T-helper 1 cell treated with Interleukin-12 subunit alpha and Interleukin-12 subunit beta and Interleukin-4 antibody, amounts not matched to agents 30 μg/mL and 1 μg/mL, for 36 hours (primary cell): ENCODE data around the gene AKAP10.

ENCODE experiments used
- H3K27ac Mint-ChIP-seq: one replicate; pipeline ENCODE4 v1.8.0; 2021; ENCODE audit warnings: mild to moderate bottlenecking, mixed read lengths
- H3K27me3 Mint-ChIP-seq: one replicate; pipeline ENCODE4 v1.8.0; 2021; ENCODE audit warnings: low read depth, mixed read lengths
- H3K36me3 Mint-ChIP-seq: one replicate; pipeline ENCODE4 v1.8.0; 2021; ENCODE audit warnings: low read depth, mixed read lengths
- H3K4me1 Mint-ChIP-seq: one replicate; pipeline ENCODE4 v1.8.0; 2021; ENCODE audit warnings: low read depth, mixed read lengths
- H3K4me3 Mint-ChIP-seq: one replicate; pipeline ENCODE4 v1.8.0; 2021; ENCODE audit warnings: mild to moderate bottlenecking, moderate library complexity, mixed read lengths
- H3K9me3 Mint-ChIP-seq: one replicate; pipeline ENCODE4 v1.8.0; 2021; ENCODE audit warnings: mixed read lengths

Gene AKAP10

DNA sequence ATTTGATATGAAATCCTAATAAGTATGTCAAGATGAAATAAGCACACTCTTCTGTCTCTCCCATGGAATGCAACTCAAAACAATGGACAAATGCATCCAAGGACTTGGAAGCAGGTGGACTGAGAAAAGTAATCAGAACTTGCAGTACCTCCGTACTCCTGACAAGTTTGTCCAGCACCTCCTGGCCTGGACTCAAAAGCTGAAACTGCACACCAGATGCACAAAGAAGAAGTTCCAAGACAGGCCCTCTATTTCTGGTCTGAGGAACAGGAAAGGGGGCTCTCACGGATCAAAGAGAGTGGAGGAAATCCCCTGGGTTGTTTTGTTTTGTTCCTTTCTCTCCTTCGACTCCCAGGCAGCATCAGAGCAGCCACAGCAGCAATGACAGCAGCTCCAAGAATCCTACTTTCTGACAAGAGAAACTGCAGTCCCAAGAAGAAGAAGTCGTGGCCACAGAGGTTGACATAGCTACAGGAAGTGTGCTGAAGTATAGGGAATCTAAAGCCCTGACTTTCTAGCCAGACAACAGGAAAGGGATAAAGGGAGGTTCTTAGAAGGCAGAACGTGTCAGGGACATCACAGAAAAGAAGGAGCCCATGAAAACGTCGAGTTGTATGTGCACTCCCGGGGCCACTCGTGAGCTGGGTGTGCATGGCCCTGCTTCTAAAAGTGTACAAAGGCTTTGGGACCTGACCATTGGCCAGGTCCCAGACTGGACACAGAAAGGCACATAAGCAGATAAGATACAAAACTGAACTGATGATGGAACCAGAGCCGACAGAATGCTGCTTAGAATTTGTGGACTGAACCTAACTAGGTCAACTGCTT lies 29.3 kb downstream of the AKAP10 start:
- Mint-ChIP-seq H3K27ac (no peak overlapping the region), H3K27me3 (no peaks in the 10 kb centered on the region), H3K4me1 (peaks cover 28% of the 10 kb centered on the region), H3K4me3 (no peak overlapping the region), H3K9me3 (no peaks in the 10 kb centered on the region), H3K36me3 (peaks cover 23% of the 10 kb centered on the region)

DNA sequence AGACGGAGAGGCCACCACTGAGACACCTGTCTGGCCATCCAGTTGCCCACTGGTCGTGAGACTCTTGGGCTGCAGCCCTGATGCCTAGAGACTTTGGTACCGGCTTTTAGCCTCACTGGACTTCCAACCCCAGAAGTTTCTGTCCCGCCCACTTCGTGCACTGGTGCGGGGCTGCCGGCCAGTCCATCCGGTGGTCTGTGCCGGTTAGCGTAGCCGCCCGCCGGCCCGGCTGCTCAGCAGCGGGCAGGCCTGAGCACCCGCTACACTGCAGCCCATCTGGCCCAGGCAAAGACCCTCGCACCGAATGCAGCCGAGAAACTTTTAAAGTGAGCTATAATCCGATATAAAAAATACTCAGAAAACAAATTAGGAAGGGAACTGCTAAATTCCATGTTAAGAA lies 30.7 kb downstream of the AKAP10 start:
- Mint-ChIP-seq H3K4me3 (no peak overlapping the region), H3K4me1 (peaks cover 25% of the 10 kb centered on the region), H3K9me3 (no peaks in the 10 kb centered on the region), H3K36me3 (peaks cover 23% of the 10 kb centered on the region), H3K27ac (no peak overlapping the region), H3K27me3 (no peaks in the 10 kb centered on the region)

DNA sequence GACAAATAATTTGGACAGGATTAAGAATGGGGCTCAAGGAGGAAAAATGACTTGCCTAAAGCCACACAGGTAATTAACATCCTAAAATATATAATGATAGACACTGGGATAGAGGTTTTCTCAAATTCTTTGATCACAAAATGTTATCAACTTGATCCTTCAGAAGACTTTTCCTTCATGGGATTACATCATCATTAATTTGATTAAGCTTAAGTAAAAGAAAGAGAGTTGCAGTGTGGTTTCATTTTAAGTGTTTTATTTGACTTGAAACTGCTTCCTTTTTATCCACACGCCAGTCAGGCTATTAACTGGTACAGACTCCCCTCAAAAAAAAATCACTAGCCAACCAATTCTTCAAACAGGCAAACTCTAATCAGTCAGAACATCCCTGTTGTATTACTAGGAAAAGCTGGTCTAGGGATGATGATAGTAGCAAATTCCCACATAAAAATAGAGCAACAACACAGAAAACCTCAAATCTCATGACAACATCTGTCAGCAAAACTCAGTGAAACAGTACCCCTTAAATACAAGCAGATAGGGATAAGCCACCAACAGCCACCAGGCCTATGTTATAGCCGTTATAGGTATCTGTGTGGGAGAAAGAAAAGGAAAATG lies 32.5 kb downstream of the AKAP10 start:
- Mint-ChIP-seq H3K27me3 (no peaks in the 10 kb centered on the region), H3K4me1 (peaks cover 27% of the 10 kb centered on the region), H3K36me3 (peaks cover 27% of the 10 kb centered on the region), H3K4me3 (no peak overlapping the region), H3K9me3 (no peaks in the 10 kb centered on the region), H3K27ac (peak overlapping the region; percentile 22)

DNA sequence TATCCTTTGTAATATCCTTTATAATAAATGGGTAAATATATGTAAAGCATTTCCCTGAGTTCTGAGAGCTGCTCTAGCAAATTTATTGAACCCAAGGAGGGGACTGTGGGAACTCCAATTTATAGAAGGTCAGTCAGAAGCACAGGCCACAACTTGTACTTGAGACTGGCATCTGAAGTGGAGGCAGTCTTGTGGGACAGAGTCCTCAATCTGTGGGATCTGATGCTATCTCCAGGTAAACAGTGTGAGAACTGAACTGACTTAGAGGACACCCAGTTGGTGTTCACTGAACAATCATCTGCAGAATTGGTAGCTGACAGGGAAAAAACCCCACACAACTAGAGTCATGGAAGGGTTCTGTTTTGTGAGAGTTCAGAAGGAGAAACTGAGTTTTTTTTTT lies 34.0 kb downstream of the AKAP10 start:
- H3K36me3 Mint-ChIP-seq = peaks cover 33% of the 10 kb centered on the region
- no peaks in the 10 kb centered on the region for H3K27me3 Mint-ChIP-seq
- H3K27ac Mint-ChIP-seq = no peak overlapping the region
- no peaks in the 10 kb centered on the region for H3K9me3 Mint-ChIP-seq
- H3K4me1 Mint-ChIP-seq = peaks cover 20% of the 10 kb centered on the region
- H3K4me3 Mint-ChIP-seq = no peak overlapping the region

DNA sequence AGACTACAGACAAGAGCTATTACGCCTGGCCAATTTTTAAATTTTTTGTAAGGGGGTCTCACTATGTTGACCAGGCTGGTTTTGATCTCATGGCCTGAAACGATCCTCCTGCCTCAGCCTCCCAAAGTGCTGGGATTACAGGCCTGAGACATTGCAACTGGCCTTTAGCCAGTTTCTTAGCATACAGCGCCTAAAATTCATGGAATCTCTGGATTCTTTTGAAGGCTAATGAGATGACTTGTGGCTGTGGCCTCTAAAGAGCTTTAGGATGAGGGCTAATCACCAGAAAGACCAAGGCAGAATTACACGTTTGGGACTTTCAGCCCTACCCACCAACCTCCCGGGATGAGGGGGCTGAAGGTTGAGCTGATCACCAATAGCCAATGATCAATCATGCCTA lies 34.6 kb downstream of the AKAP10 start:
- H3K27ac Mint-ChIP-seq = peak overlapping the region; percentile 7
- H3K36me3 Mint-ChIP-seq = peaks cover 30% of the 10 kb centered on the region
- H3K9me3 Mint-ChIP-seq = no peaks in the 10 kb centered on the region
- H3K4me3 Mint-ChIP-seq = no peak overlapping the region
- no peaks in the 10 kb centered on the region for H3K27me3 Mint-ChIP-seq
- peaks cover 14% of the 10 kb centered on the region for H3K4me1 Mint-ChIP-seq

DNA sequence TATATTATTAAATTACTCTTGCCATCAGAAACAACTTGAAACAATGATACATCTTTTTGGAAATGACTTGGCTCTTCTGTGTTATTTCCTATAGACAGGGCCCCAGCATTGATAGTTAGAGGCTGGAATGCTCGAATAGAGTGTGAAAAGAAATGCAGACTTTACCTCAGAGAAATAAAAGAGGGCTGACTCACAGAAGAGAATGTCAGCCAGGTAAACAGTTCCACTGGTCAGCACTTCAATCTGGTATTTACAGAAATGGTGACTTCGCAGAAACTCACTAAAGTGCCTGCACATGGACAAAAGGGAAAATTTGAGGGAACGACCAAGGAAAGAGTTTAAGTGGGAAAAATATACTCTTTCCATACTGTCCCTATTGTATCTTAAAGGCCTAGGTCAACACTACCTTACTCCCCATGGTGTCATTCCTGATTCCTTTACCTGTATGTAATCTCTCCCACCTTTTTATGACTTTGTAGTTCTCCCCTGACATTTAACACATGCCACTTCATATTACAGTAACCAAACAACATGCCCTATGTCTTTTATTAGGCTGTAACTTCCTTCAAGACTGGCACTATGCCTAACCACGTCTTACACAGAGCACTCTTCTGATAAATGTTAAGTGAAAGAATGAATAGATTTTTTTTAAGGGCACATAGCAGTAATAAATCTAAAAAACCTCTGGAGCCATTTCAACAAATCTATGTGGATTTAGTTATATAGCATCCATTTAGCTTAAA lies 36.7 kb downstream of the AKAP10 start:
- peaks cover 10% of the 10 kb centered on the region for H3K4me1 Mint-ChIP-seq
- no peaks in the 10 kb centered on the region for H3K27me3 Mint-ChIP-seq
- H3K27ac Mint-ChIP-seq = no peak overlapping the region
- H3K9me3 Mint-ChIP-seq = no peaks in the 10 kb centered on the region
- H3K36me3 Mint-ChIP-seq = peaks cover 31% of the 10 kb centered on the region
- H3K4me3 Mint-ChIP-seq = no peak overlapping the region

DNA sequence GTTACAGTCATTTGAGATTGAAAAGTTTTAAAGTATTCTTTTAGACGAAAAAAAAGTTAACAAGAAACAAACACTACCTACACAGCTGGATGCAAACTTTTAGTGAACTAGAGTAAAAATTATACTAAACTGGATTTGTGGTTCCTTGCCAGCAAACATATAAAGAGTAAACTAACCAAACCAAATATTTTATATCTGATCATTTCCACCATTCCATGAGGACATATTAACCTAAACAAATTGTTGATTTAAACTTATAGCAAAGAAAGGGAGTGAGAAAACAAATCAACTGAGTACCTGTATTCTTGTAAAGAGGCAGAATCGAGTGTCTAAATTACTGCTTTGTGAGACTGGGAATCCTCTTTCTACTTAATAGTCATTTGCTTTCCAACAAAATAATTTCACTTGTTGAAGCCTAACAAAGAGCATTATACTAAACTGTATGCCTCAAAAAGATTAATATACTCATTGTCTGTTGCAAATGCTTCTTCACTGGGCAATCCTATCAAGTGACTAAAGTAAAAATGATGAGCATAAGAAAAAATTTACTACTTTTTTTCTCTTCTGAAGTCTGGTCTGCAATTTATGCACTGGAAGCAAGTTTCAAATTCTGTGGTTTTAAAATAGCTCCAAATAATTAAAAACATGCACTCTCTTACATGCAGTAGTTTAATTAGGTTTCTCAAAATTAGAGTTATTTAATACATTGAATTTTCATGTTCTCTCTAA lies 37.5 kb downstream of the AKAP10 start:
- Mint-ChIP-seq H3K27ac (no peak overlapping the region), H3K36me3 (peaks cover 26% of the 10 kb centered on the region), H3K4me3 (no peak overlapping the region), H3K27me3 (no peaks in the 10 kb centered on the region), H3K4me1 (peaks cover 6% of the 10 kb centered on the region), H3K9me3 (no peaks in the 10 kb centered on the region)

DNA sequence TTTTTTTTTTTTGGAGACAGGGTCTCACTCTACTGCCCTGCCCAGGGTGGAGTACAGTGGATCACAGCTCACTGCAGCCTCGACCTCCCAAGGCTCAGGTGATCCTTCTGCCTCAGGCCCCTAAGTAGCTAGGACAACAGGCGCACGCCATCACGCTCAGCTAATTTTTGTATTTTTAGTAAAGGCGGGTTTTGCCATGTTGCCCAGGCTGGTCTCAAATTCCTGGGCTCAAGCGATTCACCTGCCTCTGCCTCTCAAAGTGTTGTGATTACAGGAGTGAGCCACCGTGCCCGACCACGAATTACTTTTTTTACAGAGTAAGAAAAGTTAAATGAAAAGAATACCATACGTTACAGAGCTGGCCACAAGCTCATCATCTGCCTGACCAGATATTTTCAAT lies 38.9 kb downstream of the AKAP10 start:
- no peak overlapping the region for H3K27ac Mint-ChIP-seq
- no peaks in the 10 kb centered on the region for H3K9me3 Mint-ChIP-seq
- H3K4me3 Mint-ChIP-seq = no peak overlapping the region
- no peaks in the 10 kb centered on the region for H3K27me3 Mint-ChIP-seq
- H3K4me1 Mint-ChIP-seq = peaks cover 5% of the 10 kb centered on the region
- peaks cover 26% of the 10 kb centered on the region for H3K36me3 Mint-ChIP-seq

DNA sequence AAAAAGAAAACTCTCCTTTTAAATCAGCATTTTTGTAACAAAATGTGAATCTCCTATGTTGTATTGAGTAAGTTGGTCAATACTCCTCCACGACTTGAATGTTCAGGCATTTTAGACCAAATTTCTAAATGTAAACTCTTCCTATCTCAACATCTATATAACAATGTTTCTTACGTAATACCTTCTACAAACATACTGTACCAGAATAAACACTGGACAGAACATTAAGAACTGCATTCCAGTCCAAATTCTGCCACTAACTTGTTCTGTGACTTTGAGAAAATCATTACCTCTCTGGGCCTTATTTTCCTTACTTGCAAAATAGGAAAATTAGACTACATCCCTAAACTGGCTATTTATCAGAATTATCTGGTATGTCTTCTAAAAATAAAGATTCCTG lies 40.1 kb downstream of the AKAP10 start:
- Mint-ChIP-seq H3K9me3 (no peaks in the 10 kb centered on the region), H3K4me1 (peaks cover 4% of the 10 kb centered on the region), H3K4me3 (no peak overlapping the region), H3K27me3 (no peaks in the 10 kb centered on the region), H3K36me3 (peaks cover 30% of the 10 kb centered on the region), H3K27ac (no peak overlapping the region)

DNA sequence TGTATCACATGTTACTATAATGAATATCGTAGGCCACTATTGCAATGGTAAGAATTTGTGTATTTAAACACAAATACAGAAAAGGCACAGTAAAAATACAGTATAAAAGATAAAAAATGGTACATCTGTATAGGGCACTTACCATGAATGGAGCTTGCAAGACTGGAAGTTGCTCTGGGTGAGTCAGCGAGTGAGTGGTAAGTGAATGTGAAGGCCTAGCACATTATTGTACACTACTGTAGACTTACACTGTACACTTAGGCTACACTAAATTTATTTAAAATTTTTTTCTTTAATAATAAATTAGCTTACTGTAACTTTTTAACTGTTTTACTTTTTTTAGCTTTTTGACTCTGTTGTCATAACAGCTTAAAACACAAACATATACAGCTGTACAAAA lies 42.5 kb downstream of the AKAP10 start:
- no peak overlapping the region for H3K27ac Mint-ChIP-seq
- no peaks in the 10 kb centered on the region for H3K27me3 Mint-ChIP-seq
- H3K9me3 Mint-ChIP-seq = no peaks in the 10 kb centered on the region
- H3K4me3 Mint-ChIP-seq = no peak overlapping the region
- peaks cover 32% of the 10 kb centered on the region for H3K36me3 Mint-ChIP-seq
- no peaks in the 10 kb centered on the region for H3K4me1 Mint-ChIP-seq

DNA sequence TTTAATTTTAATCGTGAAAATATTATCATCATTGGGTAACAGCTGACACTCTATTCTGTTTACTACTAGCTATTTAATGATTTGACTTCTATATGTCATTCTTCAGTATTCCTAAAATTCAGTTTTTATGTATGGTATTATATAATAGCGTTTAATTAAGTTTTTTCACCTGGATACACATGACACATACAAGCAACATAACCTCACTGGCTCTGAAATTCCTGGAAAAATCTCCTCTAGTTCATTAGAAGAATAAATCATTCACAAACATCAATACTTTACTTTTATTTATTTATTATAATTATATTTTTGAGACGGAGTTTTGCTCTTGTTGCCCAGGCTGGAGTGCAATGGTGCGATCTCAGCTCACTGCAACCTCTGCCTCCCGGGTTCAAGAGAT lies 44.0 kb downstream of the AKAP10 start:
- Mint-ChIP-seq H3K36me3 (peaks cover 31% of the 10 kb centered on the region), H3K4me3 (no peak overlapping the region), H3K27ac (no peak overlapping the region), H3K4me1 (no peaks in the 10 kb centered on the region), H3K9me3 (no peaks in the 10 kb centered on the region), H3K27me3 (no peaks in the 10 kb centered on the region)

DNA sequence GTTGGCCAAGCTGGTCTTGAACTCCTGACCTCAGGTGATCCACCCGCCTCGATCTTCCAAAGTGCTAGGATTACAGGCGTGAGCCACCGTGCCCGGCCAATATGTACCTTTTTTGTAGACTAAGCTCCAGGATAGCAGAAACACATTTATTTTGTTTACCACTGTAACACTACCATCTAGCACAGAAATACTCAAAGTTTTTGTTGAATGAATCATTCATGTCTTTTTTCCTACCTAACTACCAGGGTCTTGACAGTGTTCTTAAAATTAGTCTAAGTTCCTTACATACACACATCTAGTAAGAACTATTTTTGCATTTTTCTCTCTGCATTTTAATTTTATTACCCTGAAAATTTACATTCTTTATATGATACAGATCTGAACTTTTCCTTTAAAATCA lies 44.4 kb downstream of the AKAP10 start:
- no peaks in the 10 kb centered on the region for H3K27me3 Mint-ChIP-seq
- no peak overlapping the region for H3K27ac Mint-ChIP-seq
- no peak overlapping the region for H3K4me3 Mint-ChIP-seq
- no peaks in the 10 kb centered on the region for H3K9me3 Mint-ChIP-seq
- H3K4me1 Mint-ChIP-seq = no peaks in the 10 kb centered on the region
- H3K36me3 Mint-ChIP-seq = peaks cover 32% of the 10 kb centered on the region

DNA sequence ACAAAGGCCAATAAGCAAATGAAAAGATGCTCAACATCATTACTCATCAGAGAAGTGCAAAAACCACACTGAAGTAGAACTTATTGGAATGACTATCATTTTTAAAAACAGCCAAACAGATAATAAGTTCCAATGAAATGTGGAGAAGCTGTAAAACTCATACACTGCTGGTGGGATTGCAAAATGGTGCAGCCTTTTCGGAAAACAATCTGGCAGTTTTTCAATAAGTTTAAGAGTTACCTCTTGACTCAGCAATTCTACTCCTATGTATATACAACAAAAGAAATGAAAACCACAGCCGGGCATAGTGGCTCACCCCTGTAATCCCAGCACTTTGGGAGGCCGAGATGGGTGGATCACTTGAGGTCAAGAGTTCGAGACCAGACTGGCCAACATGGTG lies 49.3 kb downstream of the AKAP10 start:
- Mint-ChIP-seq H3K9me3 (no peaks in the 10 kb centered on the region), H3K36me3 (peaks cover 42% of the 10 kb centered on the region), H3K4me3 (no peak overlapping the region), H3K27me3 (no peaks in the 10 kb centered on the region), H3K4me1 (peaks cover 4% of the 10 kb centered on the region), H3K27ac (no peak overlapping the region)

DNA sequence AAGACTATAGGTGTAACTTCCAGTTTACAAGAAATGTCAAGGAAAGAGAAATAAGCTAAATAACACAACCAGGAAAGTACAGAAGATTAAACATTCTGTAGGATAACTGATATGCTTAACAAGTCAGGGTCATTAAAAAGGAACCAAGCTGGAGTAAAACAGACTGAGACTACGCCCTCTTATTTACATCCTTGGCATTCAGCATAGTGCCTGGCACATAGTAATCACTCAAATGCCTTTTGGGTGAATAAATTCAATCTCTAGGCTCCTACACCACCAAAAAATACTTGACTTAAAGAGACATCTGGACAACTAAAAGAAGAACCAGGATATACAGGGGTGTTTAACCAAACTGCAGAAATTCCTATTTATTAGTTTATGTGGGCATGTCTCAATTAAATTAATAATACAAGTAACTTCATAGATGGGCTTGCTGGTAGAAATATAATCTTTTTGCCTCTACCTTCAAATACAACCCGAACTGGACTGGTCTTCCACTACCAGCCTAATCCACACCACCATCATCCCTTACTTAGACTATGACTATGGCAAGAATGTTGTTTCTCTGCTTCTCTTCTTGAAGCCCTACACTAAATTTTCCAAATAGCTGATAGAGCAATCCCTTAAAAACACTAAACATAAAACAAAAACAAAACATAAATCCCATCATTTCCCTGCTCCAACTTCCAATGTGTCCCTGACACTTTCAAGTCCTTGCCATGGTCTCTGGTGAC lies 62.2 kb downstream of the AKAP10 start:
- H3K27me3 Mint-ChIP-seq = no peaks in the 10 kb centered on the region
- H3K4me1 Mint-ChIP-seq = peaks cover 3% of the 10 kb centered on the region
- H3K27ac Mint-ChIP-seq = no peak overlapping the region
- H3K36me3 Mint-ChIP-seq = peaks cover 34% of the 10 kb centered on the region
- H3K9me3 Mint-ChIP-seq = no peaks in the 10 kb centered on the region
- no peak overlapping the region for H3K4me3 Mint-ChIP-seq
